Esophagus muscularis mucosa (tissue), 3 donors: ENCODE results near the gene HLA-DMA.

Source experiments
- POLR2AphosphoS5 ChIP-seq, 2 donors: sonication (generic); formaldehyde crosslinking; IDR thresholded peaks; one replicate each; pipeline ENCODE4 v1.6.1; 2017; ENCODE audit warnings: antibody characterized with exemption in 2 of 2
- TF ChIP-seq, protein P1 (sequence below), 3 experiments: fragments of 200-600 bp in 2 of 3; fragments of 450-650 bp in 1 of 3; sonication (generic) in 2 of 3; IDR thresholded peaks; one replicate each; pipeline ENCODE4 v1.5.1; 2017 to 2019; ENCODE audit warnings: antibody characterized with exemption in 3 of 3, mild to moderate bottlenecking in 2 of 3, moderate library complexity in 1 of 3

DNA sequence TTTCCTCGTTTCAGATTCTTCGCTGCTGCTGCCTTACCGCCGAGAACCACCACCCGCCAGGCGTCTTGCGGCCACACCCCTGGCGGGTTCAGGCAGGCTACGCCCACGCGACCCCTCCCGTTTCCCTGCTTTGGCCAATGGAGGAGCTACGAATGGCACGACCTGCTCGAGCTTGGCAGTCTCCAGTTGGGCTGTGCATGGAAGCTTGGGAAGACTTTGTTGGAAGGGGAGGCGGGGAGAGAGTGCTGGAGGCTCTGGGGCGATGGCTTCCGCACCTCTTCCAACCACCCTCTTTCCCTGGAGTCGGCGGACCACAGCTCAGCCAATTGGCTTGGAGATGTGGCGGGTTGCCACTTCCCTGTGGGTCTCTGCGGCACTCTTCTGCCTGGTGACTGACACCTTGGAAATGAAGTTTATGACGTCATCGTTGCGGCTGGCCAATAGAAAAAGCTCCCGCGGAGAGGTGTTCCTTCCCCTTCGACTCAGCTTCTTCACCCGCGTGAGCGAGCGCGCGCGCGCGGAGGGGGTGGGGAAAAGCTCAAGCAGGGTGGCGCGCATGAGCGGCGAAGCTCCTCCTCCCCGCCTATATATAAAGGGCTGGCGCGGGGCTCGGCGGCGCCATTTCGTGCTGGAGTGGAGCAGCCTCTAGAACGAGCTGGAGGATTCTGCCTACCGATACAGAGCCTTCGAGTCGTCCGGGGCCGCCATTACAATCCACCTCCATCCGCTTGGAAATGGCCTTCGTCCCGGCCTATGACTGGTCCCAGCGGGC, 18.9 kb upstream of the HLA-DMA start:
- TF ChIP-seq, protein P1, sequence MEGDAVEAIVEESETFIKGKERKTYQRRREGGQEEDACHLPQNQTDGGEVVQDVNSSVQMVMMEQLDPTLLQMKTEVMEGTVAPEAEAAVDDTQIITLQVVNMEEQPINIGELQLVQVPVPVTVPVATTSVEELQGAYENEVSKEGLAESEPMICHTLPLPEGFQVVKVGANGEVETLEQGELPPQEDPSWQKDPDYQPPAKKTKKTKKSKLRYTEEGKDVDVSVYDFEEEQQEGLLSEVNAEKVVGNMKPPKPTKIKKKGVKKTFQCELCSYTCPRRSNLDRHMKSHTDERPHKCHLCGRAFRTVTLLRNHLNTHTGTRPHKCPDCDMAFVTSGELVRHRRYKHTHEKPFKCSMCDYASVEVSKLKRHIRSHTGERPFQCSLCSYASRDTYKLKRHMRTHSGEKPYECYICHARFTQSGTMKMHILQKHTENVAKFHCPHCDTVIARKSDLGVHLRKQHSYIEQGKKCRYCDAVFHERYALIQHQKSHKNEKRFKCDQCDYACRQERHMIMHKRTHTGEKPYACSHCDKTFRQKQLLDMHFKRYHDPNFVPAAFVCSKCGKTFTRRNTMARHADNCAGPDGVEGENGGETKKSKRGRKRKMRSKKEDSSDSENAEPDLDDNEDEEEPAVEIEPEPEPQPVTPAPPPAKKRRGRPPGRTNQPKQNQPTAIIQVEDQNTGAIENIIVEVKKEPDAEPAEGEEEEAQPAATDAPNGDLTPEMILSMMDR (IDR thresholded peaks at IDR 0.05): peak in 1 of 3 experiments; percentile 8
- TF ChIP-seq POLR2AphosphoS5 (IDR thresholded peaks at IDR 0.05): peak in 1 of 2 donors; percentile 93
